SK-N-SH treated with all-trans-retinoic acid at 6 μM for 48 hours (cell line): Measurements from ENCODE around the gene ELP1.
A peak's percentile ranks its signal among the peaks of the same experiment; 100 is the strongest.

Experiments
- ISL1 ChIP-seq: fragments of 250-450 bp; sonication (Bioruptor Pico); IDR thresholded peaks from 2 replicates; pipeline ENCODE4 v2.1.2; 2022; ENCODE audit warnings: mild to moderate bottlenecking, moderate library complexity
- RARB ChIP-seq: fragments of 250-450 bp; sonication (Bioruptor Pico); IDR thresholded peaks from 2 replicates; pipeline ENCODE4 v1.8.0; 2021; ENCODE audit warnings: mild to moderate bottlenecking, moderate library complexity
- ZFP3 ChIP-seq: fragments of 250-450 bp; sonication (Bioruptor Pico); IDR thresholded peaks from 2 replicates; pipeline ENCODE4 v1.5.0; 2020; ENCODE audit warnings: mild to moderate bottlenecking, moderate library complexity
- ZNF70 ChIP-seq: fragments of 450-650 bp; formaldehyde crosslinking; IDR thresholded peaks from 2 replicates; pipeline ENCODE4 v1.5.0; 2020; ENCODE audit warnings: mild to moderate bottlenecking, moderate library complexity
- TF ChIP-seq, protein P1 (sequence below): fragments of 250-450 bp; sonication (Bioruptor Pico); IDR thresholded peaks from 2 replicates; pipeline ENCODE4 v1.5.1; 2021; ENCODE audit warnings: mild to moderate bottlenecking, moderate library complexity
- TF ChIP-seq, protein P2 (sequence below): fragments of 250-450 bp; sonication (Bioruptor Pico); IDR thresholded peaks from 2 replicates; pipeline ENCODE4 v1.5.1; 2020; ENCODE audit warnings: low read depth, mild to moderate bottlenecking, moderate library complexity

DNA sequence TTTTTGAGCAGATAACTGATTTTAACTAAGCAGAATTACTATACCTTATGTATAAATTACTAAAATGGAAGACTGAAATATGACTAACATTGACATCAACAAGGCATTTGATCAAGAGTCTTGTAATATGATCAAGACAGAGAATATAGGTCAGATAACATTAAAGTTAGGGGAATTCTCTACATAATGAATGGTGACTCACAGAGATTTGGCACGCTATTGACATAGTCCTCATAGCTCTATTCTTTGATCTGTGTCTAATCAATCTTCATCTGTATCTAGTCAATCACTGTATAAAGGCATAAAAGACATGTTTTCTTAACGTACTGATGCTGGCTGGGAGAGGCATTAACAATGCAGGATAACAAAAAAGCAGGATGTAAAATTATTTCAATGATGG, 17.7 kb upstream of the ELP1 start:
- TF ChIP-seq ZNF70 (CRISPR knock-in tag): no peak
- TF ChIP-seq, protein P1, sequence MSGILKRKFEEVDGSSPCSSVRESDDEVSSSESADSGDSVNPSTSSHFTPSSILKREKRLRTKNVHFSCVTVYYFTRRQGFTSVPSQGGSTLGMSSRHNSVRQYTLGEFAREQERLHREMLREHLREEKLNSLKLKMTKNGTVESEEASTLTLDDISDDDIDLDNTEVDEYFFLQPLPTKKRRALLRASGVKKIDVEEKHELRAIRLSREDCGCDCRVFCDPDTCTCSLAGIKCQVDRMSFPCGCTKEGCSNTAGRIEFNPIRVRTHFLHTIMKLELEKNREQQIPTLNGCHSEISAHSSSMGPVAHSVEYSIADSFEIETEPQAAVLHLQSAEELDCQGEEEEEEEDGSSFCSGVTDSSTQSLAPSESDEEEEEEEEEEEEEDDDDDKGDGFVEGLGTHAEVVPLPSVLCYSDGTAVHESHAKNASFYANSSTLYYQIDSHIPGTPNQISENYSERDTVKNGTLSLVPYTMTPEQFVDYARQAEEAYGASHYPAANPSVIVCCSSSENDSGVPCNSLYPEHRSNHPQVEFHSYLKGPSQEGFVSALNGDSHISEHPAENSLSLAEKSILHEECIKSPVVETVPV (CRISPR knock-in tag): no peak
- no peak for TF ChIP-seq RARB (CRISPR knock-in tag)
- TF ChIP-seq ZFP3: no peak
- TF ChIP-seq ISL1 (CRISPR knock-in tag): 0 out of 2 replicates have a peak, but pooled peaks have one; percentile 15
- TF ChIP-seq, protein P2, sequence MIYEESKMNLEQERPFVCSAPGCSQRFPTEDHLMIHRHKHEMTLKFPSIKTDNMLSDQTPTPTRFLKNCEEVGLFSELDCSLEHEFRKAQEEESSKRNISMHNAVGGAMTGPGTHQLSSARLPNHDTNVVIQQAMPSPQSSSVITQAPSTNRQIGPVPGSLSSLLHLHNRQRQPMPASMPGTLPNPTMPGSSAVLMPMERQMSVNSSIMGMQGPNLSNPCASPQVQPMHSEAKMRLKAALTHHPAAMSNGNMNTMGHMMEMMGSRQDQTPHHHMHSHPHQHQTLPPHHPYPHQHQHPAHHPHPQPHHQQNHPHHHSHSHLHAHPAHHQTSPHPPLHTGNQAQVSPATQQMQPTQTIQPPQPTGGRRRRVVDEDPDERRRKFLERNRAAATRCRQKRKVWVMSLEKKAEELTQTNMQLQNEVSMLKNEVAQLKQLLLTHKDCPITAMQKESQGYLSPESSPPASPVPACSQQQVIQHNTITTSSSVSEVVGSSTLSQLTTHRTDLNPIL (CRISPR knock-in tag): no peak
